B cell (primary cell): Measurements from ENCODE around the gene FUT3.

ENCODE experiments used
- EZH2 ChIP-seq: IDR thresholded peaks from 2 replicates; pipeline ENCODE4 v1.6.1; 2012; ENCODE audit warnings: borderline replicate concordance, low read depth, mild to moderate bottlenecking, moderate library complexity, low read length; ENCODE audit not compliant: insufficient read depth, poor library complexity, severe bottlenecking
- TF ChIP-seq, protein P1 (sequence below): fragments of 200-600 bp; IDR thresholded peaks from one replicate; pipeline ENCODE4 v1.8.0; 2022; ENCODE audit warnings: antibody characterized with exemption, mild to moderate bottlenecking

DNA sequence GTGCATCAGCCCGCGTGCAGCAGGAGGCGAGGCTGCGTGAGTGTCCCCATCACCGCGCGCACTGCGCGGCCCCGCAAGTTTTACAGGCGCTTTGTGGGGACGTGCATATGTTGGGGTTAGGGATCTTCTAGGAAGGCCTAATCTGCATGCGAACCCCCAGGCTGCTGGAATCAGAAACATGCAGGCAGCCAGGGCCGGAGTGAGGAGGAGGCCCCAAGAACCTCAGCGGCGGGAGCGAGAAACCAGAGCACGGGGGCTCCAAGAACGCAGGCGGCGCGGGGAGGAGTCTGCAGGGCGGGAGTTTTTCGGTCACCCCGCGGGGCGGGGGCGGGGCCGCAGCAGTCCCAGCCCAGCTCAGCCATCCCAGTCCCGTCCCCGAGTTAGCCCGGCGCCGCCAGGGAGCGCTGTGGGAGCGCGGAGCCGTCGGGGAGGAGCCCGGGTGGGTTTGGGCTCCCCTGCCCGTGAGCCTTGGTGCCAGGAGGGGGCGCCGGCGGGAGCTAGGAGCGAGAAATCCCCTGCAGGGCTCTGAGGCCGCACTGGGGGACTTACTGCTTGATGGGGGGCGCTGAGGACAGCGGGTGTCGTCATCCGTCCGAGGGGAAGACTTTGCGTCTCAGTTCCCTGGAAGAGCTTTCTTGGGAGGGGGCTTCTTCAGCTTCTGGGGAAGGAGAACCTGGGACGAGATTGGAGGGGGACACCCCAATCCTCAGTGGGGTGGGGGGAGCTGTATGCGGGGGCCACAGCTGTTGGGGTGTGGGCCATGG lies 47.3 kb downstream of the FUT3 start:
- TF ChIP-seq, protein P1, sequence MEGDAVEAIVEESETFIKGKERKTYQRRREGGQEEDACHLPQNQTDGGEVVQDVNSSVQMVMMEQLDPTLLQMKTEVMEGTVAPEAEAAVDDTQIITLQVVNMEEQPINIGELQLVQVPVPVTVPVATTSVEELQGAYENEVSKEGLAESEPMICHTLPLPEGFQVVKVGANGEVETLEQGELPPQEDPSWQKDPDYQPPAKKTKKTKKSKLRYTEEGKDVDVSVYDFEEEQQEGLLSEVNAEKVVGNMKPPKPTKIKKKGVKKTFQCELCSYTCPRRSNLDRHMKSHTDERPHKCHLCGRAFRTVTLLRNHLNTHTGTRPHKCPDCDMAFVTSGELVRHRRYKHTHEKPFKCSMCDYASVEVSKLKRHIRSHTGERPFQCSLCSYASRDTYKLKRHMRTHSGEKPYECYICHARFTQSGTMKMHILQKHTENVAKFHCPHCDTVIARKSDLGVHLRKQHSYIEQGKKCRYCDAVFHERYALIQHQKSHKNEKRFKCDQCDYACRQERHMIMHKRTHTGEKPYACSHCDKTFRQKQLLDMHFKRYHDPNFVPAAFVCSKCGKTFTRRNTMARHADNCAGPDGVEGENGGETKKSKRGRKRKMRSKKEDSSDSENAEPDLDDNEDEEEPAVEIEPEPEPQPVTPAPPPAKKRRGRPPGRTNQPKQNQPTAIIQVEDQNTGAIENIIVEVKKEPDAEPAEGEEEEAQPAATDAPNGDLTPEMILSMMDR, result peak; percentile 85
- no peak for TF ChIP-seq EZH2
